SHP77 treated with DMSO at 0.1 percent for 48 hours (cell line): Measurements from ENCODE around the gene SCP2.

Experiments
- DNase-seq: peaks from one replicate; lab custom pipeline; 2025; lab: John Stamatoyannopoulos, UW

Gene SCP2

GRCh38 chr1:52927212-52928014 is at the start of gene SCP2:
Gene SCP2 (plus strand): TSS chr1:52927276. CDS start chr1:52927397, 121 bp downstream.
- DNase-seq, result no peak

GRCh38 chr1:52877554-52877953 is 49.5 kb upstream of the SCP2 start:
- DNase-seq, result no peak

- no peak for DNase-seq
These were observed 46.9 kb upstream of the SCP2 start for GRCh38 chr1:52880206-52880605.

- no peak for DNase-seq
These were observed 39.6 kb upstream of the SCP2 start for GRCh38 chr1:52887483-52887882.

GRCh38 chr1:52892424-52893215 is 34.5 kb upstream of the SCP2 start:
- no peak for DNase-seq

- no peak for DNase-seq
These were observed 27.6 kb upstream of the SCP2 start for GRCh38 chr1:52899445-52899894.

GRCh38 chr1:52900402-52900801 is 26.7 kb upstream of the SCP2 start:
- no peak for DNase-seq

- DNase-seq, result no peak
These were observed 25.7 kb upstream of the SCP2 start for GRCh38 chr1:52901384-52901783.

- DNase-seq, result no peak
These were observed 22.7 kb upstream of the SCP2 start for GRCh38 chr1:52904208-52904926.

- DNase-seq, result no peak
These were observed 22.0 kb upstream of the SCP2 start for GRCh38 chr1:52904927-52905698.

GRCh38 chr1:52906135-52906603 is 20.9 kb upstream of the SCP2 start:
- DNase-seq, result no peak

- DNase-seq, result no peak
These were observed 19.8 kb upstream of the SCP2 start for GRCh38 chr1:52907068-52907811.

- no peak for DNase-seq
These were observed 19.3 kb upstream of the SCP2 start for GRCh38 chr1:52907812-52908153.

GRCh38 chr1:52911541-52911940 is 15.5 kb upstream of the SCP2 start:
- no peak for DNase-seq

GRCh38 chr1:52913014-52913413 is 14.1 kb upstream of the SCP2 start:
- DNase-seq, result no peak

- DNase-seq, result no peak
These were observed 13.5 kb upstream of the SCP2 start for GRCh38 chr1:52913537-52913936.

GRCh38 chr1:52914463-52914862 is 12.6 kb upstream of the SCP2 start:
- DNase-seq, result no peak

GRCh38 chr1:52915211-52915854 is 11.7 kb upstream of the SCP2 start:
- no peak for DNase-seq

- DNase-seq, result no peak
These were observed 11.2 kb upstream of the SCP2 start for GRCh38 chr1:52915855-52916220.

- no peak for DNase-seq
These were observed 10.7 kb upstream of the SCP2 start for GRCh38 chr1:52916241-52916975.
